Caco-2 (cell line): ENCODE data around the gene CCDC14. TPM values are rescaled to one million over a fixed set of nuclear protein-coding genes. Genes with fewer than 3 reads are reported as not detected.

Source experiments
- BruUV-seq: library from RNA; stranded (reverse); fragments of 400-500 nt; replicated peaks from 2 replicates; lab custom pipeline; 2021; lab: Mats Ljungman, UMichigan
- CTCF ChIA-PET: fragments of 300-600 bp; sonication (Branson Sonifier 250); formaldehyde crosslinking; loops from one replicate; lab custom pipeline; 2022; ENCODE audit warnings: antibody characterized with exemption; lab: Charles Lee
- POLR2A ChIA-PET: fragments of 300-600 bp; sonication (Branson Sonifier 250); formaldehyde crosslinking; loops from one replicate; lab custom pipeline; 2022; ENCODE audit warnings: antibody characterized with exemption; lab: Charles Lee
- DNase-seq, 2 experiments: peaks; one replicate each; pipeline versions ENCODE4 v3.0.0 to v3.0.0-alpha.2; 2020 to 2022
- H3K27me3 ChIP-seq: replicated peaks from 2 replicates; pipeline ENCODE4 v1.6.0; 2011; ENCODE audit warnings: low read length; ENCODE audit not compliant: control insufficient read depth, insufficient read depth
- H3K36me3 ChIP-seq: 2 replicates; pipeline ENCODE4 v1.5.1; 2011; ENCODE audit warnings: low read length; ENCODE audit not compliant: control insufficient read depth, insufficient read depth
- H3K4me1 ChIP-seq: fragments of 250-450 bp; sonication (Bioruptor Pico); 2 replicates; pipeline ENCODE4 v1.5.1; 2020; ENCODE audit warnings: mild to moderate bottlenecking
- H3K4me3 ChIP-seq: 2 replicates; pipeline ENCODE4 v1.5.1; 2011; ENCODE audit warnings: low read depth, mild to moderate bottlenecking, control low read depth, low read length
- H3K9me3 ChIP-seq: fragments of 250-450 bp; sonication (Bioruptor Pico); 2 replicates; pipeline ENCODE4 v1.5.1; 2020; ENCODE audit warnings: mild to moderate bottlenecking, moderate library complexity
- H3K27ac Mint-ChIP-seq: one replicate; pipeline ENCODE4 v1.8.0; 2022; ENCODE audit warnings: mixed read lengths; ENCODE audit not compliant: unreplicated experiment
- H3K27me3 Mint-ChIP-seq: one replicate; pipeline ENCODE4 v1.8.0; 2022; ENCODE audit warnings: mixed read lengths; ENCODE audit not compliant: insufficient read depth, unreplicated experiment
- H3K36me3 Mint-ChIP-seq: one replicate; pipeline ENCODE4 v1.8.0; 2022; ENCODE audit warnings: mild to moderate bottlenecking, mixed read lengths; ENCODE audit not compliant: insufficient read depth, unreplicated experiment
- H3K4me1 Mint-ChIP-seq: one replicate; pipeline ENCODE4 v1.8.0; 2022; ENCODE audit warnings: low read depth, mixed read lengths; ENCODE audit not compliant: unreplicated experiment
- H3K4me3 Mint-ChIP-seq: one replicate; pipeline ENCODE4 v1.8.0; 2022; ENCODE audit warnings: mild to moderate bottlenecking, moderate library complexity, mixed read lengths; ENCODE audit not compliant: unreplicated experiment
- H3K9me3 Mint-ChIP-seq: one replicate; pipeline ENCODE4 v1.8.0; 2022; ENCODE audit warnings: mixed read lengths; ENCODE audit not compliant: unreplicated experiment
- intact Hi-C: fragments of 100-400 bp; cut with micrococcal nuclease; formaldehyde crosslinking; loops from one replicate; pipeline ENCODE4 v1.10.0; 2022; ENCODE audit not compliant: unreplicated experiment
- total RNA-seq: library from RNA; stranded (reverse); gene quantifications from 2 replicates; pipeline ENCODE4 v1.2.3, GENCODE V29; 2022
- TF ChIP-seq, protein P1 (sequence below), 2 experiments: fragments of 200-600 bp in 1 of 2; IDR thresholded peaks; 1 replicate in 1 of 2; 2 replicates in 1 of 2; pipeline versions ENCODE4 v1.5.1 to v1.8.0; 2011 to 2022; ENCODE audit warnings: antibody characterized with exemption in 1 of 2, control low read depth in 1 of 2, inconsistent platforms in 1 of 2, low read depth in 1 of 2, low read length in 1 of 2, mild to moderate bottlenecking in 1 of 2, moderate library complexity in 1 of 2; ENCODE audit not compliant: insufficient read depth in 1 of 2, severe bottlenecking in 1 of 2, unreplicated experiment in 1 of 2

CCDC14 gene
- total RNA-seq, 1 experiment from 2014 or later: 43.5 TPM

DNA sequence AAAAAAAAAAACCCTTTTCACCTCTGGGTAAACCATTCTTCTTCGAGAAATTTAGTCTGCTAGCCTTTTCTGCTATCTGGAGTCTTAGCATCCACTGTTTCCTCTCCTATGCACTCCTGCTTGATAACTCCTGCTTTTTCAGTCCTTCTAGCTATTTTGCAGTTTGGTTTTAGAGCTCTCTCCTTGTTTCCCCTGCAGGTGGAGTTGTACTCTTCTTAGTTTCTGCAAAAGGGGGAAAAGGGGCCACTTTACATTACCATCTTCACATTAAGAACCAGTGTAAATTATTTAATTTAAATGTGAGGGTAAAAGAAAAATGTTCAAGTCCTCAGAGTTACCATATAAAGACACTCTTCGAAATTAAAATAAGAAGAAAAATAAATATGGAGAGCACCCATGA is 53.3 kb downstream of the CCDC14 start:
- Mint-ChIP-seq H3K27me3 (no peaks in the 10 kb centered on the region), H3K27ac (no peak overlapping the region), H3K4me1 (no peaks in the 10 kb centered on the region), H3K4me3 (no peak overlapping the region), H3K9me3 (no peaks in the 10 kb centered on the region), H3K36me3 (no peaks in the 10 kb centered on the region)
- TF ChIP-seq, protein P1, sequence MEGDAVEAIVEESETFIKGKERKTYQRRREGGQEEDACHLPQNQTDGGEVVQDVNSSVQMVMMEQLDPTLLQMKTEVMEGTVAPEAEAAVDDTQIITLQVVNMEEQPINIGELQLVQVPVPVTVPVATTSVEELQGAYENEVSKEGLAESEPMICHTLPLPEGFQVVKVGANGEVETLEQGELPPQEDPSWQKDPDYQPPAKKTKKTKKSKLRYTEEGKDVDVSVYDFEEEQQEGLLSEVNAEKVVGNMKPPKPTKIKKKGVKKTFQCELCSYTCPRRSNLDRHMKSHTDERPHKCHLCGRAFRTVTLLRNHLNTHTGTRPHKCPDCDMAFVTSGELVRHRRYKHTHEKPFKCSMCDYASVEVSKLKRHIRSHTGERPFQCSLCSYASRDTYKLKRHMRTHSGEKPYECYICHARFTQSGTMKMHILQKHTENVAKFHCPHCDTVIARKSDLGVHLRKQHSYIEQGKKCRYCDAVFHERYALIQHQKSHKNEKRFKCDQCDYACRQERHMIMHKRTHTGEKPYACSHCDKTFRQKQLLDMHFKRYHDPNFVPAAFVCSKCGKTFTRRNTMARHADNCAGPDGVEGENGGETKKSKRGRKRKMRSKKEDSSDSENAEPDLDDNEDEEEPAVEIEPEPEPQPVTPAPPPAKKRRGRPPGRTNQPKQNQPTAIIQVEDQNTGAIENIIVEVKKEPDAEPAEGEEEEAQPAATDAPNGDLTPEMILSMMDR (IDR thresholded peaks at IDR 0.05; ENCODE audit: insufficient read depth in 1 of 2, low read depth in 1 of 2, low read length in 1 of 2, severe bottlenecking in 1 of 2, unreplicated experiment in 1 of 2): peak in 1 of 2 experiments; percentile 32
- H3K9me3 ChIP-seq: no peaks in the 10 kb centered on the region
- DNase-seq: no peak
- H3K36me3 ChIP-seq: no peaks in the 10 kb centered on the region
- ChIA-PET POLR2A (no interaction called here), CTCF (interaction anchor here (0.8 kb wide), 1 partner anchor 108 kb away, joined by 3 read pairs; no protein-coding TSS in a partner anchor)
- H3K4me1 ChIP-seq: no peaks in the 10 kb centered on the region
- no TSS peak for BruUV-seq
- H3K4me3 ChIP-seq: no peak overlapping the region
- no peaks in the 10 kb centered on the region for H3K27me3 ChIP-seq
- intact Hi-C loops: no loop called here

DNA sequence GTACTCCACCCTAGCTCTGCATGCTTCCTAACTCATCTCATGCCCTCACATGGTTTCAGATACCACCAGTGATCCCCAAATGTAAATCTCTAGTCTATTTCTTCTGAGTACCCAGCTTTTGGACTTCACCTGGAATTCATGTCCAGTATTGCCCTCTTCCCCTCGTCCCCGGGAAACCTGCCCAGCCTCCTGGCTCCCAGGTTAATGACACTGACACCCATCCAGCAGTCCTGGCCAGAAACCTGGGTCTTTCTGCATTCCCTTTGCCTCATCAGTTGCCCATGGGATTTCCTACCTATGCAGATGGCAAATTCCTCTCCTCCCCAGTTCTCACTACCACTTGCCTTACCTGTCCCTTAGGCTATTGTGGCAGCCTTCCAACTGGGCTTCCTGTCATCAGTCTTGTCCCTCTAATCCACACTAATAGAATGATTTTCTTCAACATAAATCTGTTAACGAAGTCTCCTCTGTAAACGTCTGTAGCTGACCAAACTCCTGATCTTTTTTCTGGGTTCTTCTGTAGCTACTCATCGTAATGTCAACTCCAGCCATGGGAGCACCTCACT is 61.6 kb downstream of the CCDC14 start:
- POLR2A ChIA-PET: interaction anchor here (0.6 kb wide), 1 partner anchor 937 kb away, joined by 4 read pairs; no protein-coding TSS in a partner anchor

DNA sequence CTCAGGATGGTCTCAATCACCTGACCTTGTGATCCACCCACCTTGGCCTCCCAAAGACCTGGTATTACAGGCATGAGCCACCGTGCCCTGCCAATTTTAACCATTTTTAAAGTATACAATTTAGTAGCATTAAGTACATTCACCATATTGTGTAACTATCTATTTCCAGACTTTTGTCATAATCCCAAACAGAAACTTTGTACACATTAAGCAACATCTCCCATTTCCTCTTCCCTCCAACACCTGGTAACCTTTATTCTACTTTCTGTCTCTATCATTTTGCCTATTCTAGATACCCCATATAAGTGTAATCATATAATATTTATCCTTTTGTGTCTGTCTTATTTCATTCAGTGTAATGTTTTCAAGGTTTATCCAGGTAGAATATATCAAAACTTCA is 68.0 kb downstream of the CCDC14 start:
- Histone ChIP-seq H3K36me3 (no peaks in the 10 kb centered on the region), H3K27me3 (no peaks in the 10 kb centered on the region), H3K9me3 (peaks cover 16% of the 10 kb centered on the region; the same call in 1 of the 2 replicates), H3K4me1 (no peaks in the 10 kb centered on the region), H3K4me3 (no peak overlapping the region)
- Mint-ChIP-seq H3K9me3 (peaks cover 11% of the 10 kb centered on the region), H3K4me1 (no peaks in the 10 kb centered on the region), H3K27me3 (no peaks in the 10 kb centered on the region), H3K36me3 (no peaks in the 10 kb centered on the region), H3K27ac (no peak overlapping the region), H3K4me3 (no peak overlapping the region)
- TF ChIP-seq, protein P1 (IDR thresholded peaks at IDR 0.05; ENCODE audit: insufficient read depth in 1 of 2, low read depth in 1 of 2, low read length in 1 of 2, severe bottlenecking in 1 of 2, unreplicated experiment in 1 of 2): no peak
- POLR2A ChIA-PET: no interaction called here
- CTCF ChIA-PET: interaction anchor here (0.6 kb wide), 1 partner anchor 9 kb away, joined by 3 read pairs; the partner anchor contains the start of gene MYLK
- DNase-seq: no peak
- BruUV-seq: no TSS peak
- intact Hi-C loops: no loop called here

More for the DNA sequence above, 61.6 kb downstream of the CCDC14 start:
- Mint-ChIP-seq H3K9me3 (no peaks in the 10 kb centered on the region), H3K27ac (no peak overlapping the region), H3K4me1 (no peaks in the 10 kb centered on the region), H3K27me3 (no peaks in the 10 kb centered on the region), H3K36me3 (no peaks in the 10 kb centered on the region), H3K4me3 (no peak overlapping the region)
- Histone ChIP-seq H3K36me3 (no peaks in the 10 kb centered on the region), H3K9me3 (peaks cover 3% of the 10 kb centered on the region; the same call in 1 of the 2 replicates), H3K27me3 (no peaks in the 10 kb centered on the region), H3K4me1 (no peaks in the 10 kb centered on the region), H3K4me3 (no peak overlapping the region)
- TF ChIP-seq, protein P1 (IDR thresholded peaks at IDR 0.05; ENCODE audit: insufficient read depth in 1 of 2, low read depth in 1 of 2, low read length in 1 of 2, severe bottlenecking in 1 of 2, unreplicated experiment in 1 of 2): no peak
- CTCF ChIA-PET: no interaction called here
- intact Hi-C loops: no loop called here
- DNase-seq: no peak
- no TSS peak for BruUV-seq
